GM23338 (cell line): ENCODE data around the gene MACF1.

Experiments used
- CREB1 ChIP-seq: fragments of 250-450 bp; sonication (Bioruptor Pico); IDR thresholded peaks from 2 replicates; pipeline ENCODE4 v1.5.0; 2020; ENCODE audit warnings: low read depth, mild to moderate bottlenecking, moderate library complexity
- EZH2 ChIP-seq: fragments of 200-600 bp; sonication (generic); IDR thresholded peaks from one replicate; pipeline ENCODE4 v1.8.0; 2017; ENCODE audit warnings: antibody characterized with exemption, mild to moderate bottlenecking, low read depth; ENCODE audit not compliant: unreplicated experiment
- EZH2phosphoT487 ChIP-seq: fragments of 200-600 bp; sonication (generic); IDR thresholded peaks from one replicate; pipeline ENCODE4 v1.8.1; 2018; ENCODE audit warnings: antibody characterized with exemption; ENCODE audit not compliant: unreplicated experiment
- JUNB ChIP-seq: IDR thresholded peaks from one replicate; pipeline ENCODE4 v1.6.1; 2016; ENCODE audit warnings: antibody characterized with exemption; ENCODE audit not compliant: unreplicated experiment
- POLR2AphosphoS5 ChIP-seq: IDR thresholded peaks from 2 replicates; pipeline ENCODE4 v1.6.1; 2016; ENCODE audit warnings: antibody characterized with exemption, low read depth
- TF ChIP-seq, protein P1 (sequence below), 2 experiments: fragments of 200-600 bp in 1 of 2; sonication (generic) in 1 of 2; conservative IDR thresholded peaks; 2 replicates each; pipeline versions ENCODE4 v1.5.1 to v1.6.1; 2016 to 2017; ENCODE audit warnings: antibody characterized with exemption in 2 of 2, low read depth in 2 of 2, mild to moderate bottlenecking in 2 of 2, moderate library complexity in 1 of 2
- TF ChIP-seq, protein P2 (sequence below): IDR thresholded peaks from one replicate; pipeline ENCODE4 v1.6.1; 2018; ENCODE audit warnings: antibody characterized with exemption; ENCODE audit not compliant: unreplicated experiment

DNA sequence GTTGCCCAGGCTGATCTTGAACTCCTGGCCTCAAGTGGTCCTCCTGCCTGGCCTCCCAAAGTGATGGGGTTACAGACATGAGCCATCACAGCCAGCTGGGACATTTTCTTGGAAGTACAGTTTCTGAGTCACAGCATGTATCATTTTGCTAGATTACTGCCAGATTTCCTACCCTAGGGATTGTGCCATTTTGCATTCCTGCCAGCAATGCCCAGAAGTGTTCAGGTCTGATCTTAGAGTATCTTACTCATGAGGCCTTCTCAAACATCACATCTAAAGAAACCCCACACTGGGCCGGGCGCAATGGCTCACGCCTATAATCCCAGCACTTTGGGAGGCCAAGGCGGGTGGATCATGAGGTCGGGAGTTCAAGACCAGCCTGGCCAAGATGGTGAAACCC lies 297.2 kb downstream of the MACF1 start:
- TF ChIP-seq EZH2 (no peak), JUNB (no peak), POLR2AphosphoS5 (no peak), EZH2phosphoT487 (no peak), CREB1 (CRISPR knock-in tag) (no peak)
- TF ChIP-seq, protein P1, sequence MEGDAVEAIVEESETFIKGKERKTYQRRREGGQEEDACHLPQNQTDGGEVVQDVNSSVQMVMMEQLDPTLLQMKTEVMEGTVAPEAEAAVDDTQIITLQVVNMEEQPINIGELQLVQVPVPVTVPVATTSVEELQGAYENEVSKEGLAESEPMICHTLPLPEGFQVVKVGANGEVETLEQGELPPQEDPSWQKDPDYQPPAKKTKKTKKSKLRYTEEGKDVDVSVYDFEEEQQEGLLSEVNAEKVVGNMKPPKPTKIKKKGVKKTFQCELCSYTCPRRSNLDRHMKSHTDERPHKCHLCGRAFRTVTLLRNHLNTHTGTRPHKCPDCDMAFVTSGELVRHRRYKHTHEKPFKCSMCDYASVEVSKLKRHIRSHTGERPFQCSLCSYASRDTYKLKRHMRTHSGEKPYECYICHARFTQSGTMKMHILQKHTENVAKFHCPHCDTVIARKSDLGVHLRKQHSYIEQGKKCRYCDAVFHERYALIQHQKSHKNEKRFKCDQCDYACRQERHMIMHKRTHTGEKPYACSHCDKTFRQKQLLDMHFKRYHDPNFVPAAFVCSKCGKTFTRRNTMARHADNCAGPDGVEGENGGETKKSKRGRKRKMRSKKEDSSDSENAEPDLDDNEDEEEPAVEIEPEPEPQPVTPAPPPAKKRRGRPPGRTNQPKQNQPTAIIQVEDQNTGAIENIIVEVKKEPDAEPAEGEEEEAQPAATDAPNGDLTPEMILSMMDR (conservative IDR thresholded peaks at IDR 0.05; ENCODE audit: low read depth in 2 of 2), result no peak
- TF ChIP-seq, protein P2, sequence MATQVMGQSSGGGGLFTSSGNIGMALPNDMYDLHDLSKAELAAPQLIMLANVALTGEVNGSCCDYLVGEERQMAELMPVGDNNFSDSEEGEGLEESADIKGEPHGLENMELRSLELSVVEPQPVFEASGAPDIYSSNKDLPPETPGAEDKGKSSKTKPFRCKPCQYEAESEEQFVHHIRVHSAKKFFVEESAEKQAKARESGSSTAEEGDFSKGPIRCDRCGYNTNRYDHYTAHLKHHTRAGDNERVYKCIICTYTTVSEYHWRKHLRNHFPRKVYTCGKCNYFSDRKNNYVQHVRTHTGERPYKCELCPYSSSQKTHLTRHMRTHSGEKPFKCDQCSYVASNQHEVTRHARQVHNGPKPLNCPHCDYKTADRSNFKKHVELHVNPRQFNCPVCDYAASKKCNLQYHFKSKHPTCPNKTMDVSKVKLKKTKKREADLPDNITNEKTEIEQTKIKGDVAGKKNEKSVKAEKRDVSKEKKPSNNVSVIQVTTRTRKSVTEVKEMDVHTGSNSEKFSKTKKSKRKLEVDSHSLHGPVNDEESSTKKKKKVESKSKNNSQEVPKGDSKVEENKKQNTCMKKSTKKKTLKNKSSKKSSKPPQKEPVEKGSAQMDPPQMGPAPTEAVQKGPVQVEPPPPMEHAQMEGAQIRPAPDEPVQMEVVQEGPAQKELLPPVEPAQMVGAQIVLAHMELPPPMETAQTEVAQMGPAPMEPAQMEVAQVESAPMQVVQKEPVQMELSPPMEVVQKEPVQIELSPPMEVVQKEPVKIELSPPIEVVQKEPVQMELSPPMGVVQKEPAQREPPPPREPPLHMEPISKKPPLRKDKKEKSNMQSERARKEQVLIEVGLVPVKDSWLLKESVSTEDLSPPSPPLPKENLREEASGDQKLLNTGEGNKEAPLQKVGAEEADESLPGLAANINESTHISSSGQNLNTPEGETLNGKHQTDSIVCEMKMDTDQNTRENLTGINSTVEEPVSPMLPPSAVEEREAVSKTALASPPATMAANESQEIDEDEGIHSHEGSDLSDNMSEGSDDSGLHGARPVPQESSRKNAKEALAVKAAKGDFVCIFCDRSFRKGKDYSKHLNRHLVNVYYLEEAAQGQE, result no peak
